Measurements from ENCODE around the gene SLC2A10. TPM values are rescaled to one million over a fixed set of nuclear protein-coding genes. Genes with fewer than 3 reads are reported as not detected.
A peak's percentile ranks its signal among the peaks of the same experiment; 100 is the strongest.

Gene SLC2A10
- total RNA-seq, 1 experiment from 2014 or later, result 4.2 TPM

- CTCF ChIA-PET, result no interaction called here
- H3K36me3 ChIP-seq (ENCODE audit: control insufficient read depth, insufficient read depth, low read length), result no peaks in the 10 kb centered on the region
- H3K4me3 Mint-ChIP-seq (ENCODE audit: unreplicated experiment), result no peak overlapping the region
These were observed 47.7 kb downstream of the SLC2A10 start for GRCh38 chr20:46757135-46757534.

GRCh38 chr20:46757754-46758678 is 48.6 kb downstream of the SLC2A10 start:
- Histone ChIP-seq H3K27me3 (replicated peaks; ENCODE audit: control insufficient read depth, insufficient read depth, low read length) (peaks cover 1% of the 10 kb centered on the region; the same call in 1 of the 2 replicates), H3K9me3 (no peaks in the 10 kb centered on the region), H3K4me3 (ENCODE audit: low read depth, low read length) (no peak overlapping the region), H3K36me3 (ENCODE audit: control insufficient read depth, insufficient read depth, low read length) (no peaks in the 10 kb centered on the region), H3K4me1 (no peaks in the 10 kb centered on the region)
- BruUV-seq (replicated peaks), result no TSS peak
- peak; percentile 80 to 85 for DNase-seq
- peaks cover 7% of the 10 kb centered on the region for H3K4me1 Mint-ChIP-seq (ENCODE audit: low read depth, unreplicated experiment)
- intact Hi-C loops (cut with micrococcal nuclease; ENCODE audit: unreplicated experiment), result loop anchor here (1.0 to 5.0 kb wide), 2 partner anchors 254 to 392 kb away; no protein-coding TSS in a partner anchor
- ChIA-PET POLR2A (no interaction called here), CTCF (interaction anchor here (0.6 to 1.6 kb wide), 6 partner anchors 24 to 565 kb away, joined by 3 to 5 read pairs (median 5); no protein-coding TSS in a partner anchor)
- no peak overlapping the region for H3K4me3 Mint-ChIP-seq (ENCODE audit: unreplicated experiment)
- TF ChIP-seq CTCF (IDR thresholded peaks at IDR 0.05; ENCODE audit: insufficient read depth in 1 of 2, low read depth in 1 of 2, low read length in 1 of 2, severe bottlenecking in 1 of 2, unreplicated experiment in 1 of 2), result peak; percentile 99 to 100
- no peaks in the 10 kb centered on the region for H3K9me3 Mint-ChIP-seq (ENCODE audit: unreplicated experiment)
- H3K36me3 Mint-ChIP-seq (ENCODE audit: insufficient read depth, unreplicated experiment), result no peaks in the 10 kb centered on the region
- no peak overlapping the region for H3K27ac Mint-ChIP-seq (ENCODE audit: unreplicated experiment)
- H3K27me3 Mint-ChIP-seq (ENCODE audit: insufficient read depth, unreplicated experiment), result peaks cover 18% of the 10 kb centered on the region

More at GRCh38 chr20:46757135-46757534, 47.7 kb downstream of the SLC2A10 start:
- no peak overlapping the region for H3K27ac Mint-ChIP-seq (ENCODE audit: unreplicated experiment)
- TF ChIP-seq CTCF (IDR thresholded peaks at IDR 0.05; ENCODE audit: insufficient read depth in 1 of 2, low read depth in 1 of 2, low read length in 1 of 2, severe bottlenecking in 1 of 2, unreplicated experiment in 1 of 2), result no peak
- no peaks in the 10 kb centered on the region for H3K9me3 Mint-ChIP-seq (ENCODE audit: unreplicated experiment)
- no peaks in the 10 kb centered on the region for H3K36me3 Mint-ChIP-seq (ENCODE audit: insufficient read depth, unreplicated experiment)
- H3K4me1 ChIP-seq, result no peaks in the 10 kb centered on the region
- DNase-seq, result no peak
- H3K9me3 ChIP-seq, result no peaks in the 10 kb centered on the region
- H3K27me3 ChIP-seq (replicated peaks; ENCODE audit: control insufficient read depth, insufficient read depth, low read length), result peaks cover 1% of the 10 kb centered on the region; the same call in 1 of the 2 replicates
- POLR2A ChIA-PET, result no interaction called here
- no TSS peak for BruUV-seq (replicated peaks)
- peaks cover 13% of the 10 kb centered on the region for H3K4me1 Mint-ChIP-seq (ENCODE audit: low read depth, unreplicated experiment)
- no peak overlapping the region for H3K4me3 ChIP-seq (ENCODE audit: low read depth, low read length)
- peaks cover 19% of the 10 kb centered on the region for H3K27me3 Mint-ChIP-seq (ENCODE audit: insufficient read depth, unreplicated experiment)
- intact Hi-C loops (cut with micrococcal nuclease; ENCODE audit: unreplicated experiment), result loop anchor here (5.0 kb wide), 1 partner anchor 255 kb away; no protein-coding TSS in a partner anchor

GRCh38 chr20:46758929-46759669 is 49.6 kb downstream of the SLC2A10 start:
- H3K27me3 ChIP-seq (replicated peaks; ENCODE audit: control insufficient read depth, insufficient read depth, low read length), result peaks cover 1% of the 10 kb centered on the region; the same call in 1 of the 2 replicates
- no peaks in the 10 kb centered on the region for H3K4me1 ChIP-seq
- DNase-seq, result no peak
- no peak for TF ChIP-seq CTCF (IDR thresholded peaks at IDR 0.05; ENCODE audit: insufficient read depth in 1 of 2, low read depth in 1 of 2, low read length in 1 of 2, severe bottlenecking in 1 of 2, unreplicated experiment in 1 of 2)
- intact Hi-C loops (cut with micrococcal nuclease; ENCODE audit: unreplicated experiment), result loop anchor here (1.0 to 5.0 kb wide), 2 partner anchors 253 to 391 kb away; no protein-coding TSS in a partner anchor
- Mint-ChIP-seq H3K27me3 (ENCODE audit: insufficient read depth, unreplicated experiment) (peaks cover 21% of the 10 kb centered on the region), H3K4me3 (ENCODE audit: unreplicated experiment) (no peak overlapping the region), H3K4me1 (ENCODE audit: low read depth, unreplicated experiment) (peaks cover 6% of the 10 kb centered on the region), H3K9me3 (ENCODE audit: unreplicated experiment) (no peaks in the 10 kb centered on the region), H3K36me3 (ENCODE audit: insufficient read depth, unreplicated experiment) (no peaks in the 10 kb centered on the region), H3K27ac (ENCODE audit: unreplicated experiment) (no peak overlapping the region)
- H3K4me3 ChIP-seq (ENCODE audit: low read depth, low read length), result no peak overlapping the region
- BruUV-seq (replicated peaks), result no TSS peak
- H3K9me3 ChIP-seq, result no peaks in the 10 kb centered on the region
- CTCF ChIA-PET, result interaction anchor here (1.0 to 1.6 kb wide), 2 partner anchors 51 to 63 kb away, joined by 3 to 5 read pairs; no protein-coding TSS in a partner anchor
- no peaks in the 10 kb centered on the region for H3K36me3 ChIP-seq (ENCODE audit: control insufficient read depth, insufficient read depth, low read length)
- POLR2A ChIA-PET, result no interaction called here
